GM12864 (cell line): Measurements from ENCODE around the gene OR6X1.

Experiments used
- DNase-seq: peaks from one replicate; pipeline ENCODE4 v3.0.0-alpha.2; 2011; ENCODE audit warnings: low read depth
- H3K4me3 ChIP-seq: 2 replicates; pipeline ENCODE4 v1.5.1; 2011; ENCODE audit warnings: mild to moderate bottlenecking, low read depth, low read length, control low read depth
- CTCF ChIP-seq: IDR thresholded peaks from 2 replicates; pipeline ENCODE4 v1.5.1; 2011; ENCODE audit warnings: low read depth, mild to moderate bottlenecking, moderate library complexity, low read length, control low read depth, inconsistent platforms; ENCODE audit errors: missing control alignments

The OR6X1 gene

GRCh38 chr11:123773026-123773425 lies 18.7 kb upstream of the OR6X1 start:
- DNase-seq: no peak
- no peak overlapping the region for H3K4me3 ChIP-seq
- no peak for TF ChIP-seq CTCF

- DNase-seq: no peak
- H3K4me3 ChIP-seq: no peak overlapping the region
- TF ChIP-seq CTCF: no peak
Observed at GRCh38 chr11:123771664-123772063, 17.3 kb upstream of the OR6X1 start.

GRCh38 chr11:123770712-123771111 lies 16.4 kb upstream of the OR6X1 start:
- no peak for TF ChIP-seq CTCF
- no peak for DNase-seq
- H3K4me3 ChIP-seq: no peak overlapping the region

GRCh38 chr11:123765601-123766000 lies 11.3 kb upstream of the OR6X1 start:
- DNase-seq: no peak
- no peak overlapping the region for H3K4me3 ChIP-seq
- TF ChIP-seq CTCF: no peak

GRCh38 chr11:123762422-123762821 lies 8.1 kb upstream of the OR6X1 start:
- H3K4me3 ChIP-seq: no peak overlapping the region
- no peak for DNase-seq
- TF ChIP-seq CTCF: no peak

GRCh38 chr11:123760894-123761293 lies 6.6 kb upstream of the OR6X1 start:
- TF ChIP-seq CTCF: no peak
- no peak for DNase-seq
- no peak overlapping the region for H3K4me3 ChIP-seq

- no peak for DNase-seq
- H3K4me3 ChIP-seq: no peak overlapping the region
- TF ChIP-seq CTCF: no peak
Observed at GRCh38 chr11:123757976-123758375, 3.7 kb upstream of the OR6X1 start.
